Fibroblast of skin of back (primary cell): ENCODE measurements around the gene FBXW8.
A peak's percentile ranks its signal among the peaks of the same experiment; 100 is the strongest.
"Not testable (repeated sequence)": the region's sequence is repeated elsewhere in the genome, so short reads cannot be mapped to it uniquely, and the experiment has no call there.

Experiments
- DNase-seq: peaks from one replicate; pipeline ENCODE4 v3.0.0-alpha.2; 2013

Gene FBXW8

DNA sequence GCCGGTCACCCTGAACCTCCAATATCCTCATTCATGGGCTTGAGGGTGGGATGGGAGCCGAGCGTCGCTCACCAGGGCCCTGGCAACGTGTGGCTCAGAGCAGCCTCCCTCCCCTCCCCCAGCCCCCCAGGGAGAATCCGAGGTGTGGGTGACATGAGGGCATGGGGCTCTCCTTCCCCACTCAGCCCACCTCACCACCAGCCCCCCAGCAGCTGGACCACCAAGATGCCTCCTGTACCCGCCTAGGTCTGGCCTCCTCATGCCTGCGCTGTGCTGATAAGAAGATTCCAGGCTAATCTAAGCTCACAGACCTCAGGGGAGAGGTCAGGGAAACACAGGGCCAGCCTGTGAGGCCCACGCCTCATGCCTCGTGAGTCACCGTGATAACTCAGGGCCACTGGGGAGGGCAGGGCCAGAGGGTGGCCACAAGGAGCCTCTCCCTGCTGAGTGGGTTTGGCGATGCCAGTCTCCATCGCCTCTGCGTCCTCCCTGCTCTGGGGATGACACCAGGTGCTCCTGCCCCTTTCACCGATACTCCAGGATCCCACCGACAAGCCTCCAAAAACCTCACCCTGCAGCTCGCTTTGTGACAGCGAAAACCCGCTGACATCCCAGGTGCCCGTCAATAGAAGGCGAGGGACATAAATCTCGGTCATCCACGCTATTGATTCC lies 131.6 kb downstream of the FBXW8 start:
- DNase-seq: peak; percentile 38

DNA sequence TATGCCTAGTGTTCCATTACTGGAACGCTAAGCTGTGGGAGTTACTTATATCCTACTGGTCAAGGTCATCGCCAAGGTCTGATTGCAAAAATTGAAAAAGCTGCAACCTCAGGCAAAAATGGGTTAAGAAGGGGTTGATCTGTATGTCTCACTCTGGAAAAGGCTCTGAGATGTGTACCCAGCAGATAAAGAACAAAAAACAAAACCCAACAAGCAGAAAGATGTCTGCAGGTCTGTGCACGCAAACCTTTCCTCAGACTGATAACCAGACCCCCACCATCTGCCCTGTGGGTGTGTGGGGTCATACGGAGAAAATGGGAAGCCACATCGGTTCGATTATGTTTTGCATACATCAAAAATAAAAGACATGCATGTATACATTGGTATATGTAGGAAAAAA lies 132.1 kb downstream of the FBXW8 start:
- DNase-seq: no peak

DNA sequence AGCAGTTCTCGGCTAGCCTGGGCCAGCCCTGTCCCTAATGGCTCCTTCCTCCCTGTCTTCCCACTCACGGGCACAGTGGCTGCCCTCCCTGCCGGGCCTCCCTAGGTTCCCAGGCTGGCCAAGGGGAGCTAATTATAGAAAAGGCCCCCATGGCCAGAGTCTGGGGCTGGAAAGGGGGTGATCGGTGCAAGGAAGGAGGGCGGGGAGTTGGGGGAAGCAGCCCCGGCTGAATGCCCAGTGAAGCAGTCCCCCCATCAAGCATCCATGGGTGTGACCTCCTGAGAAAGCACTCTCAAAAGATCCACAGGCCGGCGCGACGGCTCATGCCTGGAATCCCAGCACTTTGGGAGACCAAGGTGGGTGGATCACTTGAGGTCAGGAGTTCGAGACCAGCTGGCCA lies 133.6 kb downstream of the FBXW8 start:
- DNase-seq: no peak

DNA sequence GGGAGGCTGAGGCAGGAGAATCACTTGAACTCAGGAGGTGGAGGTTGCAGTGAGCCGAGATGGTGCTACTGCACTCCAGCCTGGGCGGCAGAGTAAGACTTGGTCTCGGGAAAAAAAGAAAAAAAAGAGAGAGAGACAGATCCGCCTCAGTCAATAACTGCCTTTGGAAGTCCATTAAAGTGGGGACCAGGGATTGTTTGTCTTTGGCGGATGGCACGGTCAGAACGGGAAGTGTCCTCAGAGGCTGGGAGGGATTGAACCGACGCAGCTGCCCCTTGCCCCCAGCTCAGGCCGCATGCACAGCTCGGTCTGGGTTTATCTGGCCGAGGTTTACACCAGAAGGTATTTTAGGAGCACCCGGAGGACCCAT lies 134.0 kb downstream of the FBXW8 start:
- DNase-seq: no peak

DNA sequence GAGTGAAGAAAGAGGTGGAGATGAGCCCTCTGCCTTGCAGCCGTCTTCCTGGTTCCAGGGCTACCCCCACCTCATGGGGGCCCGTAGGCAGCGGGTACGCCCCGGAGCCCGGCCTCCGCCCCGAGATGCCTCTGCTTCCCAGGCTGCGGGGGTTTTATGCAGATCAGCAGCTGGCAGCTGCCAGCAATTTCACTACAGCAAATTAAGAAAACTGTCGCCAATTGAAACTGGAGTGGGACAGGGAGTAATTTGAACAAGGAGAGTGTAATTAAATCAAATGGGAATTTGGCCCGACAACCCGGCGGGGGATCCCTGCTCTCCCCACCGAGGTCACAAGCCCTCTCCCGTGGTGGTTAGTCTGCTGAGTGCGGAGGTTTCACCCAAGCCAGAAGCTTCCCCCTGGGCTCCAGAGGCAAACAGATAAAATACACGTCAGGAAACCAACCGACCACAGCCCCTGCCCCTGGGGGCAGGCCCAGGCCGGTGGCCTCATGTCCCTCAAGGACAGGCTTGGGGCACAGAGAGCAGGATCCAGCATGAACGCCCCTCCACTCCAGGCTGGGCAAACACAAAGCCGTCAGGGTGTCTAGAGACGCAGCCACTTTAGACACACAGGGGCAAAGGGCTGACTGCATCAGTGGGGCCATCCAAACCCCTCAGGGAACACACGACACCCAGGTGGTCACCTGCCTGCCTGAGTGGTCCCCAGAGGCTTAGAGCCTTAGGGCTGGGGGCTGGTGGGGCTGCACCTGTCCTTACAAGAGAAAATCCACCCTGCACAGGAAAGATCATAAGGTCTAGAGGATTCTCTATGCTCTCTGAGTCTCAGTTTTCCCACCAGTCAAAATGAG lies 134.6 kb downstream of the FBXW8 start:
- DNase-seq: no peak

DNA sequence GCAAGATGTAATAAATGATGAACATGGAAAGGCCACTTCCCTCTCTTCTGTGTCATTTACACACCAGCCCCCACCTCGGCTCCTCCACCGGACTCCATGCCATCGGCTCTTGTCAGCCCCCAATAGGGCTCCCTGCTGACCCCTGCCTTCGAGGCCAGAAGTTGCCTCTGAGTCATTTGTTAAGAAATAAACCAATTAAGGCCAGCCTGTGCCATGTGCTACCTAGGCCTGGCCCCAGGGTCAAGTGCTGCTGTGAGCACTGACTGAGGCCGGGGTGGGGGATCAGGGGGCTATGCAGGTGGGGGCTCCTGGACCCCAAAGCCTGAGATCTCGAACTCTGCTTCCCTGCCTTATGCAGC lies 135.2 kb downstream of the FBXW8 start:
- no peak for DNase-seq

DNA sequence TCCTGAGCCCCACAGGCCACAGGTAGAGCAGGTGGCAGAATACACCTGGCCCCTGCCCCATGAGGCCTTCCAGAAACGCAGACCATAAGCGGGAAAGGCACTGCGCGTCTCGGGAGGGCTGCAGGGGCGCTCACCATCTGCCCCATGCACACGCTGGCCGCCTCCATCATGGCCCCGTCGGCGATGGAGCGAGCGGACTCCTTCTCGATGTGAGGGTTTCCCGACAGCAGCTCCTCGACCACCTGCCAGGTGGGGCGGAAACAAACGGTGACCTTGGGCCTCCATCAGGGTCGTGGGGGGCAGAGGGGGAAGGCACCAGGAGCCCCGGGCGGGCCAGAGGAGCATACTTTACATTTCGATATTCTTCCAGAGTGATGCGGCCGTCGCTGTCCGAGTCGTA lies 135.7 kb downstream of the FBXW8 start:
- DNase-seq: no peak

DNA sequence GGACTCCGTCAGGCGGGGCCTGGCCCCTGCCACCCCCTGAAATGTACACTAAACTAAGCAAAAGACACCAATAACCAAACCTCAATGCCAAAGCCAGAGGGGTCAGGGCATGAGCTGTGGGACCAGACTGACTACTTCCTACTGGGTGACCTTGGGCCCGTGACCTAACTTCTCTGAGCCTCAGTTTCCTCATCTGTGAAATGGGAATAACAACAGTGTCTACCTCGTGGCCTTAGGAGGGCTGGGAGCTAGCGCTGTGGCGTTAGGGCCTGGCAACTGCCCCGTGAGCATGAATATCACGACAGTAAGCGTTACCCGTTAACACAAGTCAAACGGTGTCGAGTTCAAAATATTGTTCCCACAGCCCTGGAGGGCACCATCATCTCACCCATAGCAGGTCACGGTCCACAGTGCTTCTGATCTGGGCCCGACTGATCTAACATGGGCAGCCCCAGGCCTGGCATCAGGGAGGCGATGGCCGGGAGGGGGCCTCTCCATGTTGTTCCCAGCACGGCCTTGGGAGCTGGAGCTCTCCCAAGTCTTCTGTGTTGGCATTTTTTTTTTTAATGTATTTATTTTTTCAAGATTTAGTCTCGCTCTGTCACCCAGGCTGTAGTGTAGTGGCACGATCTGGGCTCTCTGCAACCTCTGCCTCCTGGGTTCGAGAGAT lies 136.2 kb downstream of the FBXW8 start:
- no peak for DNase-seq

DNA sequence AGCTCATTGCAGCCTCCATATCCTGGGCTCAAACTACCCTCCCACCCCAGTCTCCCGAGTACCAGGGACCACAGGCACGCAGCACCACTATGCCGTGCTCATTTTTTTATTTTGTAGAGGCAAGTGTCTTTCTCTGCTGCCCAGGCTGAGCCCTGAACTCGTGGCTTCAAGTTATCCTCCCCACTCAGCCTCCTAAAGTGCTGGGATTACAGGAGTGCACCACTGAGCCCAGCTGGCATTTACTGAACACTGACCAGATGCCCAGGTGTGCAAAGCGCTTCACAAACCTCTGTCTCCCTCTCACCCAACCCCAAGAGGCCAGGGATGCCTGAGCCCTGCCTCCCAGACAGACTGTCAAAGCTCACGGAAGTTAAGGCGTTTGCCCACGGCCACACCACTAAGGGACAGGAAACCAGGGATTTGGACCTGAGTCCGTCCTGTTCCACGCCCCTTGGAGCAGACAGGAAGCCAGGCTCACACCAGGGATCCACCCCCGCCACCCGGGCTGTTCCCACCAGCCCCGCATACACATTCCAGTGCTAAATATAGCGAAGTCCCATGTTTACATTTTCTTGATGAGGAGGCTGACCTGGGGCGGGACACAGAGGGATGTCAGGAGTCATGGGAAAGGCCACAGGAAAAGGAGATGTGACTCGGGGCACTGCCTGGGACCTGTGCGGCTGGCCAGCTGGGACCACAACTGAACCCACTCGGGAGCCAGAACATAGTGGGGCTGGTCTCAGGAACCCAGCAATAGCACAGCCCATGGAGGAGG lies 137.2 kb downstream of the FBXW8 start:
- DNase-seq: peak; percentile 83

DNA sequence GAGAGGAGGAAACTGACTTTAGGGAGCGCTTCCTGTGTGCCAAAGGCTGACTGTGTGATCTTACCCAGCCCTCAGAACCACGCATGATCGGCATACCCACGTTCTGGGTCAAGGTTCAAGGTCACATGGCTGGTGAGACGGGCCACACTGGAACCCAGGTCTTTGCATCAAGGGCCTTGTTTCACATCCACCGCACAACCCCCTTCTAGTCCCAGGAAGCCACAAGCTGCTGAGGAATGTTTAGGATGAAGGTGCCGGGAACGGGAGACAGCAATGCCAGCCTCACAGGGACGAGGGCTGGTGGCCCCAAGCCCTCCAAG lies 137.8 kb downstream of the FBXW8 start:
- DNase-seq: peak; percentile 12

DNA sequence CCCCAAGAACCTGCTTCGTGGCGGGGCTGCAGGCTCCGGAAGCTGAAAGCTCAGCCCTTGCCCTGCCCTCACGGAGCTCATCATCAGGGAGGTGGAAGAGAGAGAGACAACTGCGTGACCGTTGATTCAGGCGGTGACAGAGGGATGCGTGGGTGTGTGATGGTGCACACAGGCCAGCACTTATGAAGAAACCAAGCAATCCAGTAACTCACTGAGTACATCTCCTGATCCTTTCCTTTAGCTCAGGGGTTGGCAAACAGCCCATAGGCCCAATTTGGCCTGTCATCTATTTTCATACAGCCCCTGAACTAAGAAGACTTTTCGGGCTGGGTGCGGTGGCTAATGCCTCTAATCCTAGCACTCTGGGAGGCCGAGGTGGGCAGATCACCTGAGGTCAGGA lies 138.5 kb downstream of the FBXW8 start:
- DNase-seq: no peak

DNA sequence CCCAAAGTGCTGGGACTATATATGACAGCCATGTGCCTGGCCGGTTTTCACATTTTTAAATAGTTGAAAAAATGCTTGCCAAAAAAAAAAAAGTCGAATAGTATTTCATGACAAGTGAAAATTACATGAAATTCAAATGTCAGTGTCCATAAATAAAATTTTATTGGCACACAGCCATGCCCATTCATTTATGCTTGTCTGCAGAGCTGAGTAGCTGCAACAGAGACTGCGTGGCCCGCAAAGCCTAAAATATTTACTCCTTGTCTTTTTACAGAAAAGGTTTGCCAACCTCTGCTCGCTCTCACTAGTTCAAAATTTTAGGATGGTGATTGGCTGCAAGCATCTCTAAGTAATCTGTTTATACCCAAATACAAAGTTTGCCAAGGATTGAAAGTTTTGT lies 139.3 kb downstream of the FBXW8 start:
- DNase-seq: no peak

DNA sequence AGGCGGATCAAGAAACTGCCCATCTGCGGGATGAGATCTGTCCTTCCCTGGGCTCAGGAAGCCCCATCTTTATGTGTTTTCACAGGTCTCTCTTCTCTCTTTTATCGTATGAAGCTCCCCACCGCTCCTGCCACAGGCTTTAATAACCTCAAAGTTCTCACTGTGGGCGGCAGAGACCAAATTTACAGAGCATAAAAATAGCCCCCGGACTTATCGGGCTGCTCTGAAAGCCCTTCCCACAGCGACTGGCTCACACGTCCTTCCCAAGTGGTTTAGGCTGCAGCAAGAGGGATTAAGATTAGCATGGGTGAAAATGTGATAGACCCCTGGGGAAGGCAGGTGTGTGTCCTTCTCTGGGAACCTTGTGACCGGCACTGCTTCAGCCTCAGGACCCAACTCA lies 140.6 kb downstream of the FBXW8 start:
- DNase-seq: no peak

DNA sequence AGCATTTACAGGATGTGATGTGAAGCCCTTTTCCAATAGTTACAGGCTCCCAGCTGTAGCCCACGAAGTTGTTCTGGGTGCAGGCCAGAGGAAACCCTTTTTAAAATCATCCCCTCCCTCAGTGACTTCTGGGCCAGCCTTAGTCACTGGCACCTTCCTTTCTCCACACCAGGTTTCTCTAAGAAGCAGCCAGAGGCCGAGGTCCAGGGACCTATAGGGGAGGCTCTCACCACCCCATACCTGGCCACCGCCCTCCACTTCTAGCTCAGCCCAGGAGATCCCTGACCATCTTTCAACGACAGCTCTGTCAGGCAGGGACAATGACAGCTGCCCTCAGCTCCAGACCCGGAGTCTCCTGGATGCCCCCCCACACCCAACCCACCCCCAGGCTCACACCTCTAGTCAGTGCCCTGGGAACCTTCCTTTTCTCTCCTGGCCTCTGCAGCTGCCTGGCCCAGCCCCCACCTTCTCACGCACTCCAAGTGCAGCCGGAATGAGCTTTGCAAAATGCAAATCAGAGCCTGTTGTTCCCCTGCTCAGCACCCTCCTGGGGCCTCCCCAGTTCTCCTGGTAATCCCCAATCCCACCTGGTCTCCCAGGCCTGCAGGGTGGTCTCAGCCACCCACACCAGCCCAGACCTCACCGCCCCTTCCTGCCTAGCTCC lies 141.8 kb downstream of the FBXW8 start:
- no peak for DNase-seq

DNA sequence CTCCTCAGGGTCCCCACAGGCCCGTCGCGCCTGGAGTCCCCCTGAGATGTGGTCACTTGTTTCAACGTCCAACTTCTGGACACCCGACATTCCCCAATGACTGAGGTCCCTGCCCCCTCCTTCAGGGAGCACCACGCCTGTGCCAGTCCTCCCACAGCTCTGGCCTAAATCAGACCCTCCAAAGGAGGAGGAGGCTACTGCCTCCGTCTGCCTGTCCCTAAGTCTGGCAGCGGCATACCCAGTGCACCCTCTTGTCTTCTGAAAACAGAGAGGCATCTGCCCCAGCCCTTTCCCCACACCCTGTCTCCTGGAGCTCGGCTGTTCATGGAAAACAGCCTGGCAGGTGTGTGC lies 142.3 kb downstream of the FBXW8 start:
- DNase-seq: no peak

DNA sequence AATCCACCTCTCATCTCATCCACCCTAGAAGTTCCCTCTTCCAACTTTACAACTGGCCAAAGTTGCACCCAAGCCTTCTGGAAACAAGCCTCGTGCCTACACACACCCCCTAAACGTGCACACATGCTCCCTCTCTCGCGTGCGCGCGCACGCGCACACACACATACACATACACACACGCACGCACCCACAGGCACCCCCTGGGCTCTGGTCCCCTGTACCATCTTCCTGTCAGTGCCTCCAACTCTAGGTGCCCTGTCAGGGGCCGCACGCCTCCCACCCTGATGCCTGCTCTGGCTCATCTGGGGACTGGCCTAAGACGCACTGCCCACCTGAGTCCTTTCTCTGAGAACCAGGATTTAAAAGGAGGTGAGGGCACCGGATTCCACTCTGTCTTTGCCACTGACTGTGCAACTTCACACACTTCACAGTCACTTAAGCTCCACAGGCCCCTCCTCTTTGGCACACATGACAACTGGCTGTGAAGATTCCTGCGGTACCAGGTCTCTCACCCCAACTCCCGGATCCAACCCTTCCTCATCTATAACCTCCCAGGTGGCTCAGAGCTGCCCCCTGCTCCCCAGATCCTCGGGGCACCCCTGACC lies 142.9 kb downstream of the FBXW8 start:
- no peak for DNase-seq

DNA sequence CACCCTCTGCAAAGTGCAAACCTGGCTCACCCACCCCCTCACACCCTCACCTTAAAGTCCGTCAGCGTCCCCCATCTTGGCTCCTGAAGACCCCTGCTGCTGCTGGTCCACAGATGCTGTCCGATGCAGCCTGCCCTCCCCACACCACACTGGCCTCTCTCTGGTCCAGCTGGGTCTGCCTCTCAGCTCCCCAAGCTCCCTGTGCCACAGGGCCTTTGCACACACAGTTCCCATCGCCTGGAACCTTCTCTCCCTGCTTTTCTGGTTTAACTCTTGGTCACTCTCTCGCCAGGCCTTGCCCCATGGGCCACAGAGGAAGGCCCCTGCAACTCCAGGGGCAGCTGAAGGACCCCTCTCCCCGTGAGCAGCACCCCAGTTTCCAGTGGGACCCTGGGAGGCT lies 143.5 kb downstream of the FBXW8 start:
- no peak for DNase-seq

DNA sequence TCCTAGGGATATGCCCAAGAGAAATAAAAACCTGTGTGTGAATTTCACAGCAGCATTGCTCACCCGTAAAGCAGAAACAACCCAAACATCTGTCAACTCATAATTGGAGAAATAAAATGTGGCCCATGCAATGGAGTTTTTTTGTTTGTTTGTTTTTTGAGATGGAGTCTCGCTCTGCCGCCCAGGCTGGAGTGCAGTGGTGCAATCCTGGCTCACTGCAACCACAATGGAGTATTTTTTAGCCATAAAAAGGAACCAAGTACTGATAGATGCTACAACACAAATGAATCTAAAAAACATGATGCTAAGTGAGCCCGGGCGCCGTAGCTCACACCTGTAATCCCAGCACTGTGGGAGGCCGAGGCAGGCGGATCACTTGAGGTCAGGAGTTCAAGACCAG lies 146.9 kb downstream of the FBXW8 start:
- not testable (repeated sequence) for DNase-seq

DNA sequence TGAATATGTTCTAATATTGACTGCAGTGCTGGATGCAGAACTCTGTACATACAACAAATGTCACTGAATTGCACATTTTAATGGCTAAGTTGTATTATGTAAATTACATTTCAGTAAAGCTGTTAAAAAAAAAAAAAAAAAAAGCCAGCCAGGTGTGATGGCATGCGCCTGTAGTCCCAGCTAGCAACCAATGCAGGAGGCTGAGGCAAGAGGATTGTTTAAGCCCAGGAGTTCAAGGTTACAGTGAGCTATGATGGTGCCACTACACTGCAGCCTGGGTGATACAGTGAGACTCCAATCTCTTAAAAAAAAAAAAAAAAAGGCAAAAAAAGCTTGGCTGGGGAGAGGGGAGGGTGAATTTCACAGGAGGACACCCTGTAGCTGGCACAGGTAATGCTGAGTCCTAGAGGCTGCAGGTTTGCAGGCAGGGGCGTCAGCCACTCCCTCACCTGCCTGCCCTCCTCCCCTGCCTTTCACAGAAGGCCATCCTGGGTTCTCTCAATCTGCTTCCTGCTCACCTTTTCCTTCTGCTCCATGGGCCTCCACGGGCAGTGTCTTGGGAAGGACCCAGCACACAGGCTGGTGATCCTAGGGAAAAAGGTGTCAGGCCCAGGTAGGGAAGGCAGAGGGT lies 147.8 kb downstream of the FBXW8 start:
- DNase-seq: no peak

DNA sequence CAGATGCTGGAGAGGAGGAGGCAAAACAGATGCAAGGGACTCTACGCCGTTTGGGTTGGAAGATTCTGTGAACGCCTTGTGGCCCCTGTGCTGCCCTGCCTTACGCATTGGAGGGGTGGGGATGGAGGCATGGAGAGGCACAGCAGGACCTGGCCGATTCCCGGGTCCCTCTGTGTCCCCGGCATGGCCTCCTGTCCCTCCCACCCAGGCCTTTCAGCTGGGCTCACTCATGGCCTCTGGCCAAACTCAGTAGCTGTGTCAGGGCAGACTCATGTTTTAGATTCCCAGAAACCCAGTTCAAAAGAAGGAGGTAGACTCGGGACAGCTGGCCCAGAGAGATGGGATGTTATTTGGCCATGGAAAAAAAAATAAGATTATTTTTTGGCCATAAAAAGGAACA lies 148.4 kb downstream of the FBXW8 start:
- DNase-seq: no peak

DNA sequence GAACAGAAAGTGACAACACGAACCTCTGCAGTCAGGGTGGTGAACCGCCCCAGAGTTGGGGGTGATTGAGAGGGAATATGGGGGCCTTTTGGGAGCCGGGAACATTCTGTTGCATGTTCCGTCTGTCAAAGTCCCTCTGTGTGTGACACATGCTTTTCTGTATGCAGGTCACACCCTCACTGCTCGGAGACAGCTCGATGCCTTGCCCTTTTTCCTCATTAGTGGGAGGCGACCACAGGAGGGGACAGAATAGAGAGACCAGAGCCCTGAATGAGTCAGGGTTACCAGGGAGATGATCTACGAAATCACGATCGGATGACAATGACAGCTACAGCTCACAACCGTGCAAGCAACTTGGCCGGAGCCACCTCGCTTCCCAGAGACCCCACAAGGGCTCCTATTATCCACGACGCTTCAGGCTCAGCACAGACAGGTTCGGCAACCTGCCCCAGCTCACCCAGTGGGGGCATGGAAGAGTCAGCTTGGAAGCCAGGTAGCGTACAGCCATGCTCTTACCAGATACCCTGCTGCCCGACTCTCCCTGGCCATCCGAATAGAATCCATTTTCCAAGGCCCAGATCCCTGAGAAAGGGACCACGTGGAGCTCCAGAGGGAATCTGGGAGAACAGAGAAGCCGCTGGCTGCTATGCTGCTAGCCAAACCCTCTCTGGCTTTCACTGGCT lies 149.6 kb downstream of the FBXW8 start:
- DNase-seq: peak; percentile 13
